SU-DHL-6 (cell line): ENCODE data around the gene BTBD9.

Source experiments
- H2AFZ ChIP-seq: fragments of 200-600 bp; sonication (generic); 2 replicates; pipeline ENCODE4 v1.6.1; 2014; ENCODE audit warnings: low read depth, mild to moderate bottlenecking, moderate library complexity, mixed read lengths, antibody characterized with exemption, low read length; ENCODE audit not compliant: severe bottlenecking
- H3F3A ChIP-seq: fragments of 200-600 bp; shearing (Covaris generic); 2 replicates; pipeline ENCODE4 v1.6.0; 2016; ENCODE audit warnings: antibody characterized with exemption, mild to moderate bottlenecking; ENCODE audit not compliant: insufficient read depth
- H3K27ac ChIP-seq: fragments of 200-600 bp; sonication (generic); 2 replicates; pipeline ENCODE4 v1.5.1; 2016; ENCODE audit warnings: low read depth, mild to moderate bottlenecking, low read length, moderate library complexity, mixed read lengths
- H3K27me3 ChIP-seq: fragments of 200-600 bp; sonication (generic), shearing (Covaris generic); 2 replicates; pipeline ENCODE4 v1.6.0; 2014; ENCODE audit warnings: mild to moderate bottlenecking, low read length
- H3K36me3 ChIP-seq: fragments of 200-600 bp; sonication (generic); 2 replicates; pipeline ENCODE4 v1.6.1; 2014; ENCODE audit warnings: mild to moderate bottlenecking, low read length, mixed read lengths
- H3K4me2 ChIP-seq: fragments of 300-600, 200-600 bp; shearing (Covaris generic), sonication (generic); 2 replicates; pipeline ENCODE4 v1.6.0; 2014; ENCODE audit warnings: low read length, low read depth, mild to moderate bottlenecking; ENCODE audit not compliant: poor library complexity, severe bottlenecking
- H3K4me3 ChIP-seq: fragments of 200-600 bp; sonication (generic); 2 replicates; pipeline ENCODE4 v1.5.1; 2014; ENCODE audit warnings: antibody characterized with exemption, low read length, mild to moderate bottlenecking, mixed read lengths; ENCODE audit not compliant: insufficient read depth, poor library complexity, severe bottlenecking
- H3K79me2 ChIP-seq: fragments of 200-600 bp; sonication (generic); 2 replicates; pipeline ENCODE4 v1.6.1; 2014; ENCODE audit warnings: mild to moderate bottlenecking, low read length, moderate library complexity; ENCODE audit not compliant: insufficient read depth
- H3K9ac ChIP-seq: fragments of 200-600 bp; sonication (generic); 2 replicates; pipeline ENCODE4 v1.7.0; 2014; ENCODE audit warnings: mild to moderate bottlenecking, low read length
- H3K9me2 ChIP-seq: fragments of 200-600 bp; sonication (generic); replicated peaks from 2 replicates; pipeline ENCODE4 v1.6.1; 2014; ENCODE audit warnings: low read length; ENCODE audit not compliant: insufficient read depth
- H3K9me3 ChIP-seq: fragments of 200-600 bp; sonication (generic); 2 replicates; pipeline ENCODE4 v1.6.1; 2014; ENCODE audit warnings: low read length, mixed read lengths; ENCODE audit not compliant: insufficient read depth
- H4K20me1 ChIP-seq: fragments of 200-600 bp; sonication (generic); 2 replicates; pipeline ENCODE4 v1.6.1; 2014; ENCODE audit warnings: low read depth, mild to moderate bottlenecking, antibody characterized with exemption, low read length, moderate library complexity, mixed read lengths
- EZH2phosphoT487 ChIP-seq: fragments of 200-600 bp; sonication (generic), shearing (Covaris generic); conservative IDR thresholded peaks from 2 replicates; pipeline ENCODE4 v1.6.1; 2018; ENCODE audit warnings: mild to moderate bottlenecking, antibody characterized with exemption, low read length, moderate library complexity, mixed read lengths
- TF ChIP-seq, protein P1 (sequence below): fragments of 200-600 bp; sonication (generic); IDR thresholded peaks from one replicate; pipeline ENCODE4 v1.5.1; 2017; ENCODE audit warnings: antibody characterized with exemption, mild to moderate bottlenecking, low read length, moderate library complexity; ENCODE audit not compliant: insufficient read depth, poor library complexity, severe bottlenecking

BTBD9 gene

DNA sequence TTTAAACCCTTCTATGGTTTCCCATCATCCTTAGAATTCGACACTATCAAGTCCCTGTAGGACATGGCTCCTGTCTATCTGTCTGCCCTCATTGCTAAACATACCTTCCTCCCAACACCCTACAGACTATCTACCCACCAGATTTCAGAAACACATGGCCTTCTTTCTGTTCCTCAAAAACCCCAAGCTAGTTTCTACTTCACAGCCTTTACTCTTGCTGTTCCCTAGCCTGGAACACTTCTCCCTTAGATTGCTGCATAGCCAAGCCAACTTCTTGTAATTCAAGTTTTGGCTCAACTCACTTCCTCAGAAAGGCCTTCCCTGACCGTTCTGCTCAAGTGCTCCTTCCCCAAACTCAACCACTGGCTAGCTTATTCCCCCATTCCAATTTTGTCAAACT is 156.2 kb downstream of the BTBD9 start:
- Histone ChIP-seq H3K9ac (no peak overlapping the region), H4K20me1 (no peaks in the 10 kb centered on the region), H3K36me3 (no peaks in the 10 kb centered on the region), H3K27ac (no peak overlapping the region), H3K9me3 (no peaks in the 10 kb centered on the region), H2AFZ (no peak overlapping the region), H3K9me2 (no peaks in the 10 kb centered on the region), H3F3A (no peaks in the 10 kb centered on the region), H3K4me2 (no peak overlapping the region), H3K27me3 (no peaks in the 10 kb centered on the region), H3K79me2 (no peaks in the 10 kb centered on the region), H3K4me3 (no peak overlapping the region)
- TF ChIP-seq EZH2phosphoT487: no peak
- TF ChIP-seq, protein P1, sequence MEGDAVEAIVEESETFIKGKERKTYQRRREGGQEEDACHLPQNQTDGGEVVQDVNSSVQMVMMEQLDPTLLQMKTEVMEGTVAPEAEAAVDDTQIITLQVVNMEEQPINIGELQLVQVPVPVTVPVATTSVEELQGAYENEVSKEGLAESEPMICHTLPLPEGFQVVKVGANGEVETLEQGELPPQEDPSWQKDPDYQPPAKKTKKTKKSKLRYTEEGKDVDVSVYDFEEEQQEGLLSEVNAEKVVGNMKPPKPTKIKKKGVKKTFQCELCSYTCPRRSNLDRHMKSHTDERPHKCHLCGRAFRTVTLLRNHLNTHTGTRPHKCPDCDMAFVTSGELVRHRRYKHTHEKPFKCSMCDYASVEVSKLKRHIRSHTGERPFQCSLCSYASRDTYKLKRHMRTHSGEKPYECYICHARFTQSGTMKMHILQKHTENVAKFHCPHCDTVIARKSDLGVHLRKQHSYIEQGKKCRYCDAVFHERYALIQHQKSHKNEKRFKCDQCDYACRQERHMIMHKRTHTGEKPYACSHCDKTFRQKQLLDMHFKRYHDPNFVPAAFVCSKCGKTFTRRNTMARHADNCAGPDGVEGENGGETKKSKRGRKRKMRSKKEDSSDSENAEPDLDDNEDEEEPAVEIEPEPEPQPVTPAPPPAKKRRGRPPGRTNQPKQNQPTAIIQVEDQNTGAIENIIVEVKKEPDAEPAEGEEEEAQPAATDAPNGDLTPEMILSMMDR: no peak

DNA sequence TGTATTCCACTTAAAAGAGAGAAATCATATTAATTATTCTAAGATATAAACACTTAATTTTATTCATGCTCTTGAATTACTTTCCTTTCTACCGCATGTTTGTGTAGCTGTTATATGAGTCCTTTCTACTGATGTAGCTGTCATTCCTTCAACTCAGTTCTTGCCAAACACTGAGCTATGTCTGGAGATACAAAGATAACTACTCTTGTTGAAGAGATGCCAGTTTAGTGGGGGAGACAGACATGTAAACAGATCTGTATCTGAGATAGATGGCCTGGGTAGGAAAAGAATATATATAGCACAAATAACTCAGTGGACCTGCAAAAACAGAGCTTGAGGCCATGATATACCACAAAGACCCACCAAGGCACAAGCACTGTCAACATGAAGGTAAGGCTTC is 157.3 kb downstream of the BTBD9 start:
- Histone ChIP-seq H2AFZ (no peak overlapping the region), H3K4me3 (no peak overlapping the region)
- TF ChIP-seq, protein P1: no peak
- TF ChIP-seq EZH2phosphoT487: no peak

DNA sequence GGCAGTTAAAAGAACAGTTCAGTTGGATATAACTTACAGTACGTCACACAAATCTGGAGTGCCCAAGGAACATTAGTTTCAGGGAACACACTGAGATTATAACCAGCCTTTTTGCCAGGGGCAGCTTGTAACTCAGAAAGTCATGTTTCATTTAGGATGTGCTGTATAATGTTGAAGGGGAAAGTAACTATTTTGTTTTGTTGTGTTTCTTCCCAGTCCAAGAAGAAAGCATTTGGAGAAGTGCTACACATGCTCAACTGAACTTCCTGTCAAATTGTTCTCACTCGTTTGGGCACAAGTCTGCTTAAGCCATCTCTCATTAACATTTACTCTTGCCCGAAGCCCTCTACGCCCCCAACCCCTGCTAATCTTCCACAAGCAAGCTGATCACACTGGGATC is 157.9 kb downstream of the BTBD9 start:
- Histone ChIP-seq H3K27ac (no peak overlapping the region), H3K9me3 (no peaks in the 10 kb centered on the region), H3K9me2 (no peaks in the 10 kb centered on the region), H3K79me2 (no peaks in the 10 kb centered on the region), H3K27me3 (no peaks in the 10 kb centered on the region), H2AFZ (no peak overlapping the region), H3K4me3 (no peak overlapping the region), H3F3A (no peaks in the 10 kb centered on the region), H3K36me3 (no peaks in the 10 kb centered on the region), H4K20me1 (0 out of 2 replicates have a peak, but pooled peaks cover 2% of the 10 kb centered on the region), H3K9ac (no peak overlapping the region), H3K4me2 (no peak overlapping the region)
- TF ChIP-seq, protein P1: no peak
- TF ChIP-seq EZH2phosphoT487: no peak

More for the DNA sequence above, 157.3 kb downstream of the BTBD9 start:
- H3K9me3 ChIP-seq: no peaks in the 10 kb centered on the region
- H3K36me3 ChIP-seq: no peaks in the 10 kb centered on the region
- H3K9me2 ChIP-seq: no peaks in the 10 kb centered on the region
- H3K4me2 ChIP-seq: no peak overlapping the region
- H3K79me2 ChIP-seq: no peaks in the 10 kb centered on the region
- no peaks in the 10 kb centered on the region for H3K27me3 ChIP-seq
- H3F3A ChIP-seq: no peaks in the 10 kb centered on the region
- H3K9ac ChIP-seq: no peak overlapping the region
- H4K20me1 ChIP-seq: no peaks in the 10 kb centered on the region
- H3K27ac ChIP-seq: no peak overlapping the region
